ENCODE measurements around the gene PHF23. TPM values are rescaled to one million over a fixed set of nuclear protein-coding genes. Genes with fewer than 3 reads are reported as not detected.

PHF23 gene
- total and polyA plus RNA-seq, 2 of the 4 experiments (the other 2 are of a cell fraction), result 44.8 to 58.5 TPM

- TF ChIP-seq RCOR1 (IDR thresholded peaks at IDR 0.05; ENCODE audit: insufficient replicate concordance, low read length), result no peak
These were observed 31.9 kb downstream of the PHF23 start (continued) for GRCh38 chr17:7207120-7208001.

- no peak overlapping the region; the same call in none of the 2 replicates for H4K91ac ChIP-seq (ENCODE audit: insufficient read depth, low read depth, low read length)
- peak overlapping the region; percentile 51 for H3K4me3 ChIP-seq (ENCODE audit: insufficient read depth, low read depth, low read length)
- H3K23ac ChIP-seq (ENCODE audit: low read depth, low read length), result peak overlapping the region; percentile 45; the same call in 1 of the 2 replicates
- dilution Hi-C loops (cut with HindIII; ENCODE audit: low sequenced_read_pairs, unreplicated experiment) (no loop called here), intact Hi-C loops (cut with micrococcal nuclease) (no loop called here), in situ Hi-C loops (cut with MboI; ENCODE audit: low sequenced_read_pairs) (no loop called here)
- ATAC-seq (ENCODE audit: low read depth) (no peak), DNase-seq (no peak)
- H3K9me3 ChIP-seq (ENCODE audit: control insufficient read depth, insufficient read depth, low read length), result no peaks in the 10 kb centered on the region
- WGBS, 2 experiments (ENCODE audit: extremely low coverage in 2 of 2, insufficient read length in 1 of 2), result 27% methylated on average over 6 of the region's 15 CpGs; no CpG with 5 or more reads in 1 of the 2 experiments
- H3K79me1 ChIP-seq (ENCODE audit: low read depth in 1 of 2, low read length in 2 of 2), result peaks cover 13 to 74% of the 10 kb centered on the region in 2 experiments
- H2AFZ ChIP-seq (replicated peaks; ENCODE audit: low read length, poor library complexity), result peak overlapping the region; percentile 95
- no peak overlapping the region for H2BK5ac ChIP-seq (ENCODE audit: low read depth, low read length, poor library complexity, severe bottlenecking)
- peaks cover 13% of the 10 kb centered on the region for H3K9me1 ChIP-seq (ENCODE audit: insufficient read depth, low read length)
- H2BK15ac ChIP-seq (ENCODE audit: low read depth, low read length), result no peak overlapping the region; the same call in 2 of the 3 replicates
- H3K9ac ChIP-seq (ENCODE audit: low read depth, low read length), result peak overlapping the region; percentile 11
- H3K18ac ChIP-seq (ENCODE audit: low read depth, low read length), result no peak overlapping the region
- H3K14ac ChIP-seq (replicated peaks; ENCODE audit: low read depth, low read length), result peak overlapping the region; percentile 88
- H4K20me1 ChIP-seq (ENCODE audit: insufficient read depth, low read length), result peaks cover 44% of the 10 kb centered on the region
- no peak overlapping the region for H2BK20ac ChIP-seq (ENCODE audit: low read depth, low read length)
- H4K8ac ChIP-seq (ENCODE audit: low read depth in 2 of 2, low read length in 2 of 2), result peak overlapping the region; percentile 62 to 75; a peak in 3 of 4 replicates
- H3K56ac ChIP-seq (ENCODE audit: extremely low read depth, insufficient read depth, low read length), result no peak overlapping the region
- POLR2A ChIA-PET (ENCODE audit: unreplicated experiment), result no interaction called here
- H2BK120ac ChIP-seq (ENCODE audit: low read depth, low read length), result no peak overlapping the region
- H4K5ac ChIP-seq (ENCODE audit: low read depth, low read length), result no peak overlapping the region
- peaks cover 21% of the 10 kb centered on the region for H3K36me3 ChIP-seq (ENCODE audit: control insufficient read depth, insufficient read depth, low read length)
- peak overlapping the region; percentile 68 for H3K4me2 ChIP-seq (ENCODE audit: low read depth, low read length)
- no TSS peak for BruUV-seq (replicated peaks)
- peak overlapping the region; percentile 77 for H2AK5ac ChIP-seq (ENCODE audit: low read depth, low read length)
- H3K27ac ChIP-seq (ENCODE audit: insufficient read depth, low read length), result no peak overlapping the region; the same call in 1 of the 2 replicates
- CTCF ChIA-PET, result no interaction called here
- peak overlapping the region; percentile 4 for H2AK9ac ChIP-seq (replicated peaks; ENCODE audit: low read depth, low read length, poor library complexity)
- peak overlapping the region; percentile 72 for H3K4ac ChIP-seq (ENCODE audit: low read depth, low read length)
- H3K4me1 ChIP-seq (ENCODE audit: control insufficient read depth, insufficient read depth, low read length), result peaks cover 9% of the 10 kb centered on the region
- H3K27me3 ChIP-seq (ENCODE audit: control insufficient read depth, insufficient read depth, low read length), result no peaks in the 10 kb centered on the region
- TF ChIP-seq MAFK (IDR thresholded peaks at IDR 0.05; ENCODE audit: low read depth, low read length) (no peak), BHLHE40 (IDR thresholded peaks at IDR 0.05; ENCODE audit: low read depth, low read length) (no peak), RAD21 (IDR thresholded peaks at IDR 0.05; ENCODE audit: low read length) (no peak), MAZ (IDR thresholded peaks at IDR 0.05; ENCODE audit: borderline replicate concordance, low read depth, low read length) (no peak), RFX5 (IDR thresholded peaks at IDR 0.05; ENCODE audit: low read depth, low read length) (no peak), NFE2L2 (IDR thresholded peaks at IDR 0.05; ENCODE audit: low read depth, low read length) (no peak), ELK1 (IDR thresholded peaks at IDR 0.05; ENCODE audit: borderline replicate concordance, low read depth, low read length) (no peak), FOS (IDR thresholded peaks at IDR 0.05; ENCODE audit: low read depth, low read length) (no peak), SMC3 (IDR thresholded peaks at IDR 0.05; ENCODE audit: low read depth, low read length) (no peak), CTCF (conservative IDR thresholded peaks at IDR 0.05; ENCODE audit: low read depth, low read length) (no peak), CEBPB (IDR thresholded peaks at IDR 0.05; ENCODE audit: low read depth, low read length) (no peak), MXI1 (IDR thresholded peaks at IDR 0.05; ENCODE audit: borderline replicate concordance, low read depth, low read length) (no peak), POLR2A (IDR thresholded peaks at IDR 0.05; ENCODE audit: low read depth, low read length) (no peak), RCOR1 (IDR thresholded peaks at IDR 0.05; ENCODE audit: insufficient replicate concordance, low read length) (no peak)
These were observed 33.7 kb downstream of the PHF23 start for GRCh38 chr17:7205561-7205960.

Data from IMR-90 (cell line).